ENCODE results near the gene LRRIQ3. TPM values are rescaled to one million over a fixed set of nuclear protein-coding genes. Genes with fewer than 3 reads are reported as not detected.

The LRRIQ3 gene
- total RNA-seq, 2 donors from 2014 or later: 0.68 to 5.7 TPM

DNA sequence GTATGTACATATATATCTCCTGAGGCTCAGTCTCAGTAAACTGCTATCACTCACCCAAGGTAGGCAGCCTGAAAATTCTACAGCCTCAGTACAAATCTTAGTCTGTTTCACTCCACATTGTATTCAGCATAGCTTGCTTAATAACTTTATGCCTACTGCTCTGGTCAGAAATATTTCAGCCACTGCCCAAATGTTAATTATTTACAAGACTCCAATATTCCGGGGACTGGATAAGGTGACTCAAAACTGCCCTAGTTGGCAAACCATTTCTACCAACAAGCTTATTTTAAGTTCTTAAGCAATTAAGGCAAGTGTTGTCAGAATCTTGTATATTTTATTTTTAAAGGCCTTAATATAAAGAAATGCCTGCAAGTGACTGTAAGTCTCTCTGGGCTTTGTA is 114.8 kb downstream of the LRRIQ3 start:
- DNase-seq (ENCODE audit: low spot score): no peak
- Histone ChIP-seq H3K27me3 (replicated peaks; ENCODE audit: insufficient read depth) (no peaks in the 10 kb centered on the region), H3K4me3 (no peak overlapping the region), H3K27ac (no peak overlapping the region), H3K9me3 (no peaks in the 10 kb centered on the region), H3K36me3 (no peaks in the 10 kb centered on the region), H3K4me1 (replicated peaks) (no peaks in the 10 kb centered on the region)
- intact Hi-C loops (cut with DNase I): no loop called here
- TF ChIP-seq CTCF (IDR thresholded peaks at IDR 0.05) (no peak), POLR2A (IDR thresholded peaks at IDR 0.05) (no peak), POLR2AphosphoS5 (IDR thresholded peaks at IDR 0.05) (no peak)
- 64% methylated on average over 1 of the region's 1 CpG for WGBS

DNA sequence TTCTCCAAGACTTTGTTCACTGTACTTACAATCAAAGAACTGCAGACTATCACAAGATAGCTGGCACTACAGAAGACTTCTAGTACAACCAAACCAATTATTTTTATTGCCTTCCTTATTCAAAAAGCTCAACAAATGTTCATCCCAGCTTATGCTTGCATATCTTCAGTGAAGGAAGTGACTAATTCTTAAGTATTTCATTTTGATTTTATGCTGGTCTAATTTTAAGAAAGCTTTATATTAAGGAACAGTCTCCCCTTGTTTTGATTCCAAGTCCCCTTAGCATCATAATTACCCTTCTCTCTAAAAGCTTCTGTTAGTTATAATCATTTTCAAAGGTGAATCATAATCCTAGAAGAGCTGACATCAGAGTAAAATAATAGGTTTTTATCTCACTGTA is 132.9 kb downstream of the LRRIQ3 start:
- intact Hi-C loops (cut with DNase I): no loop called here
- Histone ChIP-seq H3K27me3 (replicated peaks; ENCODE audit: insufficient read depth) (no peaks in the 10 kb centered on the region), H3K27ac (no peak overlapping the region), H3K36me3 (no peaks in the 10 kb centered on the region), H3K9me3 (no peaks in the 10 kb centered on the region), H3K4me3 (no peak overlapping the region), H3K4me1 (replicated peaks) (no peaks in the 10 kb centered on the region)
- no peak for DNase-seq (ENCODE audit: low spot score)
- TF ChIP-seq CTCF (IDR thresholded peaks at IDR 0.05) (no peak), POLR2AphosphoS5 (IDR thresholded peaks at IDR 0.05) (no peak), POLR2A (IDR thresholded peaks at IDR 0.05) (no peak)

DNA sequence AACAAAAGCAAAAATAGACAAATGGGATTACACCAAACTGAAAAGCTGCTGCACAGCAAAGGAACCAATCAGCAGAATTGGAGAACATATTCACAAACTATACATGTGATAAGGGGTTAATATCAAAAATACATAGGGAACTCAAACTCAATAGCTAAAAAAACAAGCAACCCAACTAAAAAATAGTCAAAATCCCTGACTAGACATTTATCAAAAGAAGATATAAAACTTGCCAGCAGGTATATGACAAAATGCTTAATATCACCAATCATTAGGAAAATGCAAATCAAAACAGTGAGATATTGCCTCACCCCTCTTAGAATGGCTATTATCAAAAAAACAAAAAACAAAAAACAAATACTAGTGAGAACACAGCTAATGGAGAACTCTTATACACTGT is 140.3 kb downstream of the LRRIQ3 start:
- H3K27ac ChIP-seq: no peak overlapping the region
- intact Hi-C loops (cut with DNase I): no loop called here
- no peaks in the 10 kb centered on the region for H3K4me1 ChIP-seq (replicated peaks)
- no peak for TF ChIP-seq POLR2AphosphoS5 (IDR thresholded peaks at IDR 0.05)
- no peak for TF ChIP-seq POLR2A (IDR thresholded peaks at IDR 0.05)
- TF ChIP-seq CTCF (IDR thresholded peaks at IDR 0.05): no peak
- no peaks in the 10 kb centered on the region for H3K27me3 ChIP-seq (replicated peaks; ENCODE audit: insufficient read depth)
- no peaks in the 10 kb centered on the region for H3K9me3 ChIP-seq
- no peak overlapping the region for H3K4me3 ChIP-seq
- DNase-seq (ENCODE audit: low spot score): no peak
- no peaks in the 10 kb centered on the region for H3K36me3 ChIP-seq

DNA sequence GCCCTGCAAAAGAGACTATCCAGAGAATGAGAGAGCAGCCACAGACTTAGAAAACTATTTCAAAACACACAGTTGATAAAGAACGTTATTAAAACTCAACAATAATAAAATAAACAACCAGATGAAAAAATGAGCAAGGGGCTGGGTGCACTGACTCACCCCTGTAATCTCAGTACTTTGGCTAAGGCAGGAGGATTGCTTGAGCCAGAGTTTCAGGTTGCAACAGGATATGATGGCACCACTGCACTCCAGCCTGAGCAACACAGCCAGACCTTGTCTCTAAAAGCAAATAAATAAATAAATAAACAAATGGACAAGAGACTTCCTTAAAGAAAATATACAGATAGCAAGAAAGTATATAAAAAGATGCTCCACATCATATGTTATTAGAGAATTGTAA is 144.6 kb downstream of the LRRIQ3 start:
- H3K4me3 ChIP-seq: no peak overlapping the region
- no peak overlapping the region for H3K27ac ChIP-seq
- no peak for DNase-seq (ENCODE audit: low spot score)
- no peaks in the 10 kb centered on the region for H3K27me3 ChIP-seq (replicated peaks; ENCODE audit: insufficient read depth)
- H3K9me3 ChIP-seq: no peaks in the 10 kb centered on the region
- H3K4me1 ChIP-seq (replicated peaks): no peaks in the 10 kb centered on the region
- no peak for TF ChIP-seq POLR2A (IDR thresholded peaks at IDR 0.05)
- 46% methylated on average over 1 of the region's 1 CpG for WGBS
- intact Hi-C loops (cut with DNase I): no loop called here
- H3K36me3 ChIP-seq: no peaks in the 10 kb centered on the region

GRCh38 chr1:74050386-74050785 is 147.6 kb downstream of the LRRIQ3 start:
- intact Hi-C loops (cut with DNase I): no loop called here
- 65% methylated on average over 2 of the region's 2 CpGs for WGBS
- H3K4me1 ChIP-seq (replicated peaks): no peaks in the 10 kb centered on the region

More at GRCh38 chr1:74050386-74050785, 147.6 kb downstream of the LRRIQ3 start:
- Histone ChIP-seq H3K9me3 (no peaks in the 10 kb centered on the region), H3K36me3 (no peaks in the 10 kb centered on the region), H3K4me3 (no peak overlapping the region), H3K27ac (no peak overlapping the region), H3K27me3 (replicated peaks; ENCODE audit: insufficient read depth) (no peaks in the 10 kb centered on the region)
- TF ChIP-seq CTCF (IDR thresholded peaks at IDR 0.05) (no peak), POLR2A (IDR thresholded peaks at IDR 0.05) (no peak), POLR2AphosphoS5 (IDR thresholded peaks at IDR 0.05) (no peak)
- DNase-seq (ENCODE audit: low spot score): no peak
